Activated CD8-positive, alpha-beta memory T cell treated with anti-CD3 and anti-CD28 coated beads for 4 hours (primary cell): ENCODE measurements around the gene NXF2.
"Not testable (repeated sequence)": the region's sequence is repeated elsewhere in the genome, so short reads cannot be mapped to it uniquely, and the experiment has no call there.

Experiments
- DNase-seq, 2 donors: peaks; one replicate each; pipeline ENCODE4 v3.0.0-alpha.2; 2020; ENCODE audit warnings: low read depth in 2 of 2

The NXF2 gene

GRCh38 chrX:102246893-102247292 is at the start of gene NXF2:
Gene NXF2, plus strand, starts transcription at chrX:102247167. Its CDS starts 59,912 bp downstream, at chrX:102307079.
- not testable (repeated sequence) for DNase-seq

- DNase-seq = not testable (repeated sequence)
Measured at GRCh38 chrX:102207940-102208339, 39.0 kb upstream of the NXF2 start.

GRCh38 chrX:102214986-102215385 is 32.0 kb upstream of the NXF2 start, which contains the start of gene TCP11X1:
Gene TCP11X1, plus strand, starts transcription at chrX:102215301.
- DNase-seq = not testable (repeated sequence)

GRCh38 chrX:102216497-102216896 is 30.5 kb upstream of the NXF2 start:
- not testable (repeated sequence) for DNase-seq

- DNase-seq = not testable (repeated sequence)
Measured at GRCh38 chrX:102235678-102236077, 11.3 kb upstream of the NXF2 start.

GRCh38 chrX:102240265-102240664 is 6.7 kb upstream of the NXF2 start:
- DNase-seq = not testable (repeated sequence)

- DNase-seq = not testable (repeated sequence)
Measured at GRCh38 chrX:102272231-102272630, 25.3 kb downstream of the NXF2 start.

GRCh38 chrX:102338162-102338561 is 91.2 kb downstream of the NXF2 start:
- DNase-seq = no peak

- no peak for DNase-seq
Measured at GRCh38 chrX:102339312-102340298, 92.6 kb downstream of the NXF2 start.

- DNase-seq = no peak
Measured at GRCh38 chrX:102341867-102342266, 94.9 kb downstream of the NXF2 start.

GRCh38 chrX:102345916-102346315 is 98.9 kb downstream of the NXF2 start:
- DNase-seq = peak; percentile 24 to 39
